ENCODE measurements around the gene DIAPH1. TPM values are rescaled to one million over a fixed set of nuclear protein-coding genes. Genes with fewer than 3 reads are reported as not detected.

Gene DIAPH1
- total RNA-seq, 1 donor from 2014 or later = 273 TPM

- intact Hi-C loops (cut with micrococcal nuclease) = loop anchor here (1.0 to 5.0 kb wide), 9 partner anchors 12 to 948 kb away; partner anchors contain the start of genes APBB3, DIAPH1, PCDHGA10 and PCDHGA3
Measured at GRCh38 chr5:141511771-141512325, 107.0 kb downstream of the DIAPH1 start.

DNA sequence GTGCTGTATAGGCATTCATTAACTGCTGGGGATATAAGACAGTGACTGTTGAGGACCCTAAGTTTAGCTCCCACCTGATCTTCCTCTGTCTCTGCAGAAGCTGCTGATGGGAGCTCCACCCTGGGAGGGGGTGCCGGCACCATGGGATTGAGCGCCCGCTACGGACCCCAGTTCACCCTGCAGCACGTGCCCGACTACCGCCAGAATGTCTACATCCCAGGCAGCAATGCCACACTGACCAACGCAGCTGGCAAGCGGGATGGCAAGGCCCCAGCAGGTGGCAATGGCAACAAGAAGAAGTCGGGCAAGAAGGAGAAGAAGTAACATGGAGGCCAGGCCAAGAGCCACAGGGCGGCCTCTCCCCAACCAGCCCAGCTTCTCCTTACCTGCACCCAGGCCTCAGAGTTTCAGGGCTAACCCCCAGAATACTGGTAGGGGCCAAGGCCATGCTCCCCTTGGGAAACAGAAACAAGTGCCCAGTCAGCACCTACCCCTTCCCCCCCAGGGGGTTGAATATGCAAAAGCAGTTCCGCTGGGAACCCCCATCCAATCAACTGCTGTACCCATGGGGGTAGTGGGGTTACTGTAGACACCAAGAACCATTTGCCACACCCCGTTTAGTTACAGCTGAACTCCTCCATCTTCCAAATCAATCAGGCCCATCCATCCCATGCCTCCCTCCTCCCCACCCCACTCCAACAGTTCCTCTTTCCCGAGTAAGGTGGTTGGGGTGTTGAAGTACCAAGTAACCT is 107.8 kb downstream of the DIAPH1 start:
- intact Hi-C loops (cut with micrococcal nuclease) = loop anchor here (5.0 kb wide), 2 partner anchors 106 to 169 kb away; partner anchors contain the start of genes DIAPH1 and PCDHGA3

- intact Hi-C loops (cut with micrococcal nuclease) = loop anchor here (5.0 kb wide), 2 partner anchors 107 to 168 kb away; partner anchors contain the start of genes DIAPH1 and PCDHGA3
Measured at GRCh38 chr5:141510160-141510559, 108.6 kb downstream of the DIAPH1 start.

GRCh38 chr5:141508798-141509611 is 109.8 kb downstream of the DIAPH1 start:
- intact Hi-C loops (cut with micrococcal nuclease) = no loop called here

GRCh38 chr5:141508440-141508797 is 110.4 kb downstream of the DIAPH1 start:
- intact Hi-C loops (cut with micrococcal nuclease) = no loop called here

- intact Hi-C loops (cut with micrococcal nuclease) = no loop called here
Measured at GRCh38 chr5:141507387-141508091, 111.3 kb downstream of the DIAPH1 start.

- intact Hi-C loops (cut with micrococcal nuclease) = no loop called here
Measured at GRCh38 chr5:141506381-141507155, 112.2 kb downstream of the DIAPH1 start.

- intact Hi-C loops (cut with micrococcal nuclease) = no loop called here
Measured at GRCh38 chr5:141504216-141504615, 114.6 kb downstream of the DIAPH1 start.

GRCh38 chr5:141503681-141504080 is 115.1 kb downstream of the DIAPH1 start:
- intact Hi-C loops (cut with micrococcal nuclease) = no loop called here

GRCh38 chr5:141501761-141502160 is 117.0 kb downstream of the DIAPH1 start:
- intact Hi-C loops (cut with micrococcal nuclease) = no loop called here

- intact Hi-C loops (cut with micrococcal nuclease) = no loop called here
Measured at GRCh38 chr5:141496038-141496437, 122.8 kb downstream of the DIAPH1 start.

- intact Hi-C loops (cut with micrococcal nuclease) = no loop called here
Measured at GRCh38 chr5:141495453-141495811, 123.4 kb downstream of the DIAPH1 start.

GRCh38 chr5:141494761-141495452 is 123.9 kb downstream of the DIAPH1 start:
- intact Hi-C loops (cut with micrococcal nuclease) = no loop called here

DNA sequence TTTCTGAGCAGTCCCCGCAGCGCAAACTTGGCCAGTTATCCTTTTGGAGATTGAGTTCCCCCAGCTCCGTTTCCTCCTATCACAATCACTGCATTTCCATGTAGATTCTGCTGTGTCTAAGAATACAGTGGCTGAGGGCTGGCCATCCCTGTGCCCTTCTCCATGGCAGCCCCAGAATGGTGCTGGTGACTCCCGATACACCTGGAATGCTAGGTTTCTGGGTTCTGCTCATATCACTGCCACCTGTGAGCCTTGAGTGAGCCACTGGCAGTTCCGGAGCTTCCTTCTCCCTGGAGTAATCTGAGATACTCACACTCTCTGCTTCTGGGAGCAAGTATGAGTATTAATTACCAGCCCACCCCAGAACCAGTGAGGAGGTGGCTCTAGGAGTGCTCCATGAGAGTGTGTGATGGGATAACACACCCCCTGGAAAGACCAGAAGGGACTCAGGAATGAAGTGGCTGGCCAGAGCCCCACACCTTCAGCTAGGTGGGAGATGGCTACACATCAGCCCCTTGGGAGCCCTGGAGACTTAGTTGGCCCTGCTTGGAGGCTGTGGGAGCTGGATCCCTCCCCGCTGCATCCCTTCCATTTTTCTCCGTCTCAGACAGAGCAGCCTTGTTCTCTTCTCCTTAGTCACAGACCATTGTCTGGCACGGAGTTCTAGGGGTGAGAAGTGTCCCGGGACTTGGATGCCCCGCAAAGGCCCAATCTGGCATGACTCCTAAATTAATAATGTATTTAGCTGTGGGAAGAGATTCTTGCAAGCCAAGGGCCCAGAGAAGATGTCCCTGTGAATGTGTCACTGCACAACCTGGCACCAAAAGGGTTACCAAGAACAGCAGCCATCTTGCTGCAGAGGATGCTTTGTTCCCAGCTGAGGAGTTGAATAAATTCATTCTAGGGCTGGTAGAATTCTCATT is 125.0 kb downstream of the DIAPH1 start:
- intact Hi-C loops (cut with micrococcal nuclease) = no loop called here

GRCh38 chr5:141492168-141492885 is 126.5 kb downstream of the DIAPH1 start:
- intact Hi-C loops (cut with micrococcal nuclease) = no loop called here

- intact Hi-C loops (cut with micrococcal nuclease) = no loop called here
Measured at GRCh38 chr5:141491323-141492167, 127.3 kb downstream of the DIAPH1 start.

DNA sequence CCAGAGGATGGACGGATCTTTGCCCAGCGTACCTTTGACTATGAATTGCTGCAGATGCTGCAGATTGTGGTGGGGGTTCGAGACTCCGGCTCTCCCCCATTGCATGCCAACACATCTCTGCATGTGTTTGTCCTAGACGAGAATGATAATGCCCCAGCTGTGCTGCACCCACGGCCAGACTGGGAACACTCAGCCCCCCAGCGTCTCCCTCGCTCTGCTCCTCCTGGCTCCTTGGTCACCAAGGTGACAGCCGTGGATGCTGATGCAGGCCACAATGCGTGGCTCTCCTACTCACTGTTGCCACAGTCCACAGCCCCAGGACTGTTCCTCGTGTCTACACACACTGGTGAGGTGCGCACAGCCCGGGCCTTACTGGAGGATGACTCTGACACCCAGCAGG is 128.0 kb downstream of the DIAPH1 start:
- intact Hi-C loops (cut with micrococcal nuclease) = no loop called here

Measured in T-helper 1 cell treated with Interleukin-12 subunit alpha and Interleukin-12 subunit beta and Interleukin-4 antibody, amounts not matched to agents 30 ng/mL and 1 ng/mL, for 36 hours (primary cell).